OCI-LY7 (cell line): ENCODE results near the gene CLEC3B.

Source experiments
- CTCF ChIP-seq: fragments of 200-600 bp; sonication (generic); conservative IDR thresholded peaks from 2 replicates; pipeline ENCODE4 v1.5.1; 2014; ENCODE audit warnings: mild to moderate bottlenecking, antibody characterized with exemption, low read length, moderate library complexity, mixed read lengths
- EZH2phosphoT487 ChIP-seq: fragments of 200-600 bp; sonication (generic); IDR thresholded peaks from 2 replicates; pipeline ENCODE4 v1.6.1; 2018; ENCODE audit warnings: low read depth, borderline replicate concordance, mild to moderate bottlenecking, mixed run types, antibody characterized with exemption, low read length, moderate library complexity, mixed read lengths

GRCh38 chr3:45042162-45042561 is 16.1 kb downstream of the CLEC3B start:
- TF ChIP-seq CTCF (no peak), EZH2phosphoT487 (no peak)
